ENCODE results near the gene MEIOC. TPM values are rescaled to one million over a fixed set of nuclear protein-coding genes. Genes with fewer than 3 reads are reported as not detected.
A peak's percentile ranks its signal among the peaks of the same experiment; 100 is the strongest.
"Not testable (repeated sequence)": the region's sequence is repeated elsewhere in the genome, so short reads cannot be mapped to it uniquely, and the experiment has no call there.

The MEIOC gene
- total RNA-seq, 1 donor from 2014 or later, result not detected

DNA sequence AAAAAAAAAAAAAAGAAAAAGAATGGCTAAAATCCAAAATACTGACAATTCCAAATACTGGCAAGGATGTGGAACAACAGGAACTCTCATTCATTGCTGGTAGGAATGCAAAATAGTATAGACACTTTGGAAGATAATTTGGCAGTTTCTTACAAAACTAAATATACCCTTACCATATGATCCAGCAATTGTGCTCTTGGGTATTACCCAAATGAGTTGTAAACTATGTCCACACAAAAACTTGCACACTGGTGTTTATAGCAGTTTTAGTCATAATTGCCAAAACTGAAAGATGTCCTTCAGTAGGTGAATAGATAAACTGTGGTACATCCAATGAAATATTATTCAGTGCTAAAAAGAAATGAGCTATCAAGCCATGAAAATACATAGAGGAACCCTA lies 8.5 kb upstream of the MEIOC start:
- no peak for DNase-seq (ENCODE audit: low read depth in 2 of 2)

DNA sequence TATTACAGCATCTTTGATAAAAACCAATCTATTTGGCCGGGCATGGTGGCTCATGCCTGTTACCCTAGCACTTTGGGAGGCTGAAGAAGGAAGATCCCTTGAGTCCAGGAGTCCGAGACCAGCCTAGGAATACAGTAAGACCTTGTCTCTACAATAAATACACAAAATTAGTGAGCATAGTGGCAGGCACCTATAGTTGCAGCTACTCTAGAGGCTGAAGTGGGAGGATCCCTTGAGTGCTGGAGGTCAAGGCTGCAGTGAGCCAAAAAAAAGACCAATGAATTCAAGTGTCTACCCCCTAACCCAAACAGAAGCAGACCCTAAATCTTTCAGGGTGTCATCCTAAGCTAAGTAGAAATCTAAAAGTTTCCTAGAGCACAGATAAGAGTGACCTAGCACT lies 7.3 kb upstream of the MEIOC start:
- DNase-seq (ENCODE audit: low read depth in 2 of 2), result no peak

DNA sequence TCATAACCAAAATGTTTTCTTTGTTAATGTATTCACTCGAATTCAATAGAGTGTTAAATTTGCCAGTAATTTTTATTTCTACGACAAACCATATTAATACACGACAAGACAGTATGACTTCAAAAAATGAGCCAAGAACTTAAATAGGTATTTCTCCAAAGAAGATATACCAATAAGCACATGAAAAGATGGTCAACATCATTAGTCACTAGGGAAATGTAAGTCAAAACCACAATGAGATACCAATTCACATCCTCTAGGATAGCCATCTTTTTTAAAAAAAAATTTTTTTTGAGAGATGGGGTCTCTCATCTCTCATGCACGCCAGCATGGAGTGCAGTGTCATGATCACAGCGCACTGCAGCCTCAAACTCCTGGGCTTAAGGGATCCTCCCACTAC lies 5.0 kb upstream of the MEIOC start:
- no peak for DNase-seq (ENCODE audit: low read depth in 2 of 2)

GRCh38 chr17:44652727-44653126 lies 3.5 kb upstream of the MEIOC start:
- no peak for DNase-seq (ENCODE audit: low read depth in 2 of 2)

DNA sequence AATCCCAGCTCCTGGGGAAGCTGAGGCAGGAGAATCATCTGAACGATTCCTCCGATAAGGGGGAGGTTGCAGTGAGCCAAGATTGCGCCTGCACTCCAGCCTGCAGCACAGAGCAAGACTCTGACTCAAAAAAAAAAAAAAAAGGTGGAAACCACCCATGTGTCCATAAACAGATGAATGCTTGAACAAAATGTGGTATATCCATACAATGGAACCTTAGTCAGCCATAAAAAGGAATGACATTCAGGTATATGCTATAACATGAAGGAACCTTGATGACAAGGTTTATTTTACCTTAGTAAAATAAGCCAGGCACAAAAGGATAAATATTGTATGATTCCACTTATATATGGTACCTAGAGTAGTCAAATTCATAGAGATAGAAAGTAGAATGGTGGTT lies 2.9 kb upstream of the MEIOC start:
- no peak for DNase-seq (ENCODE audit: low read depth in 2 of 2)

GRCh38 chr17:44653954-44654353 lies 2.3 kb upstream of the MEIOC start:
- DNase-seq (ENCODE audit: low read depth in 2 of 2), result no peak

GRCh38 chr17:44661835-44662234 lies 5.6 kb downstream of the MEIOC start:
- DNase-seq (ENCODE audit: low read depth in 2 of 2), result no peak

DNA sequence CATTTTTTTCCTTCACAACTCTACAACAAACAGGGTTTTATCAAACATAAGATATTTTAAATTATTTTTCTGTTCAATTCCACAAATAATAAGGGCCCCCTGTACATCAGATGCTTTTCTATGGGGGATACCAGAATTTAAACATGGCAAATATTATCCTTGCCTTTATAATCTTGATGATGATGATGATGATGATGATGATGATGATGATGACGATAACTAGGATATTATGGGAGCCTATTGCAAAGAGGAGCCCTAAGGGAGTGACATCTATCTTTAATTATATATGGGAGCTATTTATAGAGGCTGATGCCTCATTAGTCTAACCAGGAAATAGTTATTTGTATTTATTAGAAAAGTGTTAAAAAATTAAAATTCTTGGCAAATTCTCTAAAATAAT lies 6.8 kb downstream of the MEIOC start:
- DNase-seq (ENCODE audit: low read depth in 2 of 2), result no peak

DNA sequence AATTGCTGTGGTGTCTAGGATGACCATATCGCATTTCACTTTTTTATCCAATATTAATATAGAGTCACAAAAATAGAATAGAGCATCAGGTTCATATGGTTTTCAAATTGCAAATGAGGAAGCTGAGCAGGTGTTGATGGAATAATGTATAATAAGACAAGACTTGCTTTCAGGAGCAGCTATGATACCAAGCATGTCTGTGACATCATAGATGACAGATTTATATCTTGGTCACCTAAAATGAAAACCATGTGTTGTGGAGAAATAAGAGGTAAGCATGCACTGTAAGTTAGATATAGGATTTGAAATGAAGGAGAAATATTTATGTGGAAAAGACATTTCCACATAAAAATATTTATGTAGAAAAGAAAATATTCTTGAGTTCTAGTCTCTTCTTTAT lies 8.6 kb downstream of the MEIOC start:
- DNase-seq (ENCODE audit: low read depth in 2 of 2), result no peak

DNA sequence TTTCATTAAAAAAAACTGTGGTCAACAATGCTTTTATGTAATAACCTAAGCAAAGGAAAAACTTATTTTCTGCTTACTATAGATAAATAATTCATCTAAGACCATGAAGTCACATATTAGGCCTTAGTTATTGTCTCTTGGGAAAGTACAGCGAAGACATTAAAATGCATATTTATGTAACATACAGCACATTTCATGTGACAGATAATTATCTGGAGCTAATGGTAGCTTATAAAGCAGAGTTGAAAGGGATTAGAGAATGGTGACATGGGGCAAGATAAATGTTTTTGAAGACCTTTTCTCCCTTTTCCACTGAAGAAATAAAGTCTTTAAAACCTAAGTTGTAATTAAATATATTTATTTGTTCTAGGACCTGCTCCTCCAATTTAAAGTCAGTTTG lies 9.7 kb downstream of the MEIOC start:
- no peak for DNase-seq (ENCODE audit: low read depth in 2 of 2)

DNA sequence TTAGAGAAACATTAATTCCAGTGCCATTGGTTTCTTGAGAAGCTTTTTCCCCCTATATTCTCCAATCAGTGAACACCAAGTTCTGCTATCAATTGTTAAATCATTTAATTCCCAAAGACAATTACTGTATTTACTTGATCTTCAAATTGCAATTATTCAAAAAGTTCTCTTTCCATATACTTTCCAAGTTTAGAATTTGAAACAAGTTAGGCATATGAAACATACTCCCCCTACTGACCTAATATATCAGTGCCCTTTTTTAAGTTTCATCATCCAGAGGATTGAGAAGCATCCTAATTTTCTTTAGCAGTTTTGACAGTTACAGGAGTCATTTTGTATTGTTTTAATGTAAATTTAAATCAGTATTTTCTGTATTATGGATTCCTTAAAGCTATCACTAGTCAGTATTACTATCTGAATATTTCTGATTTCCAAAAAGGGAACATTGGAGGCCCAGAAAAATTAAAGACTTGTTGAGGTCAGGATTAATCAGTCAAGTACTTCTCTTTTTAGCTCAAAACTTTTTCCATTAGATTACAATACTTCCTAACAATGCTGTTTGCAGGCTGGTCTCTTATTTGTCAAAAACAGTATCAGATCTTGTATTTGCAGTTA lies 16.3 kb downstream of the MEIOC start:
- DNase-seq (ENCODE audit: low read depth in 2 of 2), result peak; percentile 32 to 37

DNA sequence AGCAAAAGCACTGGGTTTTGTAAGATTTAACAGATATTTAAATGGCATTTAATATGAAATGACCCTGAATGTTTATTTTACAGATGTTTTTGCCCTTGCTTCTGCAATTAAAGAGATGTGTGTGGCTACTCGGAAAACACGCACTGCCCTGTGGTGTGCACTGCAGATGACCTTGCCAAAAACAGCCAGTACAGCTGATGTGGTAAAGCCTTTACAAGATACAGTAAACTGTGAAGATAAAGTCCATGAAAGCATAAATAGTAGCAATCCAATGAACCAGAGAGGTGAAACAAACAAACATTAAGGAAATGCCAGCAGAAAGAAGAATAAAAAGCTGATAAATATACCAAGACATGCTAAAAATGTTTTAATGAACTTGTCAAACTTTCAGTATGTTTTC lies 17.6 kb downstream of the MEIOC start:
- no peak for DNase-seq (ENCODE audit: low read depth in 2 of 2)

DNA sequence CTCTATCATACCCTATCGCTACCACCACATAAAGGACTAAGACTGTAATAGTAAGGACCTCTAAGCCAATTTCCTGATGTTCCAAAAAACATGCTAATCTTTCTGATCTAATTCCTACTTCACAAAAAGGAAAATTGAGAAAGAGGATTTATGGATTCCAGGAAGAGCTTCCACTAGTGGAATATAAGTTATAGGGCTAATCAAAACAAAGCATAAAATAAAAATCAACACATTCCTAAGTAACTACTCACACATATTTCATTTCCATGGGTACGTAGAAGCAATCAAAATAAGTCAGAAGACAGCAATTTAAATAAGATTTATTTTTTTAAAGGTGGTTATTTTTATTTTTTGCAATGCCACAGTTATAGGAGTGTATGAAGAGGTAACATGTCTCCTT lies 20.9 kb downstream of the MEIOC start:
- DNase-seq (ENCODE audit: low read depth in 2 of 2), result peak; percentile 27 to 32

DNA sequence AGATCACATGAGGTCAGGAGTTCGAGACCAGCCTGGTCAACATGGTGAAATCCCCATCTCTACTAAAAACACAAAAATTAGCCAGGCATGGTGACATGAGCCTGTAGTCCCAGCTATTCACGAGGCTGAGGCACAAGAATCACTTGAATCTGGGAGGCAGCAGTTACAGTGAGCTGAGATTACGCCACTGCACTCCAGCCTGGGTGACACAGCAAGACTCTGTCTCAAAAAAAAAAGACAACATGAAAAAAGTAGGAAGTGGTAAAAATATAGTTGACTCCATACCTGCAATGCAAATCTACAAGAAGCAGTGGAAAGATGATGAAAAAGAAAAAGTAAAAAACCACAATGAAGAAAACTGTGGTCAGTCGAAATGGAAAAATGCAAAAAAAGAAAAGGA lies 27.0 kb downstream of the MEIOC start:
- DNase-seq (ENCODE audit: low read depth in 2 of 2), result not testable (repeated sequence)

- DNase-seq (ENCODE audit: low read depth in 2 of 2), result no peak
These were observed 31.5 kb downstream of the MEIOC start for GRCh38 chr17:44687756-44688155.

DNA sequence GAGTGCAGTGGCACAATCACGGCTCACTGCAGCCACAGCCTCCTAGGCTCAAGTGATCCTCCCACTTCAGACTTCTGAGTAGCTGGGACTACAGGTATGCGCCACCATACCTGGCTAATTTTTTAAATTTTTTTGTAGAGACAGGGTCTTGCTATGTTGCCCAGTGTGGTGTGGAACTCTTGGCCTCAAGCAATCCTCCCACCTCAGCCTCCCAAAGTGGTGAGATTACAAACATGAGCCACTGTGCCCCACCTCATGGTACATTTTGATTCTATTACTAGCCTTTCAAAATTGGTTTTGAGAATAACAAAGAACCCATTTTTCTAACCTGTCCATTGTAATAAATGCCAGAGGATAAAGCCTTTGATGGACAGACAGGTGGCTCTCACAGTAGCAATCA lies 31.9 kb downstream of the MEIOC start:
- DNase-seq (ENCODE audit: low read depth in 2 of 2), result no peak

DNA sequence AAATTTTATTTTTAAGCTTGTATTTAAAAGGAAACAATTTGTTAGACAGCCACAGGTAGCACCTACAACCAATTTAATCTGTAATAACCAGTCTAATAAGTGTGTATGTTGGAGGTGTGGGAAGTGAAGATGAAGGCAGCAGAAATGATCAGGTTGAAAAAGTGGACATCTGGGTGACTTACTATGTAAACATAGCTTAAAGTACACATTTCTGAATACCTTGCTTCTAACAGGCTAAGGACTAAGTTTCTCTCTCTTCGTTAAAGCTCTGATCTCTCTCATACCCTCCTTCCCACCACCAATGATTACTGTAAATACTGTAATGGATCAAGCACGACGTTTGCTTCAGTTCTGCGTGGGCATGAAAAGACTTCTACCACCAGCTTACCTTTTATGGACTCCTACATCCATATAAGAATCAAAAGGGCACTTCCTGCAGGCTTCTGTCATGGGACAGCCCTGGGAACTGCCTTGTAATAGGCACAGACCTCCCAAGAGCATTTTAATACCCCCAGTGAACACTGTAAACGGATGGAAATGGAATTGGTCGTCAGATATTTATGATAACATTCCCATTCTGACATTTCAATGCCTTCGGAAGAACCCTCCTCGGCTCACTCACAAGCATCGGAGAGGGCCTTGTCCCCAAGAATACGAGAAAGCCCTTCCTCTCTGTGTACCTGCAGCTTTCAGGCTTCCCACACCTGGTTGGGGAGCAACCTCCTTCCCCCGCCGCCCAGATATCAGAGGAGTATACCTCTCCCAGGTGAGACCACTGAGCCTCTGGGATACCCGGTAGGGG lies 32.6 kb downstream of the MEIOC start:
- DNase-seq (ENCODE audit: low read depth in 2 of 2), result peak; percentile 2 to 4

DNA sequence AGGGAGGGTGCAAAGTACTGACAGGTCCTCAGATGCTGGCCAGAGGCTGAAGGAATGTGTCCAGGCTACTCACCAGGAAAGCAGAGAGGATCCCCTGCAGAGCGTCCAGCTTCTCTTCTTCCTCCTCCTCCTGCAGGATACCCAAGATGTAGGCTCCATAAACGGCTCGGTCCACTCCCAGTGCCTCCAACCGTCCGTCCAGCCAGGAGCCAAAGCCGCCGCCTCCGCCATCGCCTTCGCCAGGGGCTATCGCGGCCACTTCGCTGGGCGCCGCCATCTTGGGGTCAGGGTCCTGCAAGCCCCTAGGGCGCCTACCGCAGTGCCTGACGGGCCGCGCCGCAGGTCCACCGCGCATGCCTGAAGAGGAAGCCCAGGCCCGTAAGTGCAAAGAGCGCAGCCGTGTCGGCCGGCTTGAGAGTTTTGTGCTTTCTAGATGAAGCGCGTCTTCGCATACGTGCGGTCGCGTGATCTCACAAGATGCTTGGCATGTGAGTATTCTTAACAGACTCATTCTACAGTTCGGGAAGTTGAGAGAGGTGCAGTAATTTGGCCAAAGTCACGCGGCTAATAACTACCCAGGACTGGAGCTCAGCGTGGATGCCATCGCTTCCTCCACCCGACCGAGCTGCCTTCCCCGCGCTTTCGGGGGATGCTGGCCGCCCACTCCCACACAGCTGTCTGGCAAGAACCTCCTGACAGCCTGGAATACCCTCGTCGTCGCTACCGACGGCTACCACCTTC lies 33.4 kb downstream of the MEIOC start, which contains the start of gene CCDC43:
CCDC43 (minus strand) TSS at position 300 of the 741 bp plus-strand sequence; CDS start at position 277, 23 bp downstream.
- peak; percentile 92 to 94 for DNase-seq (ENCODE audit: low read depth in 2 of 2)

- peak in 1 of 2 donors; percentile 3 for DNase-seq (ENCODE audit: low read depth in 2 of 2)
These were observed 34.6 kb downstream of the MEIOC start for GRCh38 chr17:44690746-44691306.

- no peak for DNase-seq (ENCODE audit: low read depth in 2 of 2)
These were observed 37.3 kb downstream of the MEIOC start for GRCh38 chr17:44693609-44694008.

GRCh38 chr17:44700288-44700687 lies 44.0 kb downstream of the MEIOC start:
- DNase-seq (ENCODE audit: low read depth in 2 of 2), result not testable (repeated sequence)

DNA sequence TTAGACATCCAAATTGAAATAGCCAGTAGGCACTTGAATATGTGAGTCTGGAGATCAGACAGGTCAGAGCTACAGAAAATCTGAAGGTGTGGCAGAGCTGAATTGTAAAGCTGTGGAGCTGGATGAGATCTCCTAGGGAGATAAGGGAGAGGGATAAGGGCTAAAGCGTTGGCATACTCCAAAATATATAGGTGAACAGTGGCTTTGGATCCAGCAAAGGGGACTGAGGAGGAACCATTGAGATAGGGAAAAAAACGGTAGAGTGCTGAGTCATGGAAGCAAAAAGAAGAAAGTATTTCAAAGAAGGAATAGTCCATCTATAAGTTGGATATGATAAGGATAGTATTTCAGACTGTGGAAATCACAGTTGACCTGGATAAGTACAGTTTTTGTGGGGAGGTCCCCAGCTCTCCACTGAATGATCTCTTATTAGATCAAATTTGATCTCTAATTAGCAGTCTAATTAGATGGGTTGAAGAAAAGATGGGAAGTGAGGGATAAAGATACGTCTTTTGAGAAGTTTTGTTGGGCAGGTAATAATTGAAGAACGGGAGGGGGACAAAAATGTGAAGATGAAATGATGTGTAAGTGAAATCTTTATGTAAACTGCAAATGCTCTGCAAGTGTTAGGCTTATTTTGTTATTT lies 51.6 kb downstream of the MEIOC start:
- DNase-seq (ENCODE audit: low read depth in 2 of 2), result no peak

Data from lung microvascular endothelial cell (primary cell).